Spleen (tissue), 11 donors: ENCODE data around the gene B4GALNT4. TPM values are rescaled to one million over a fixed set of nuclear protein-coding genes. Genes with fewer than 3 reads are reported as not detected.

Source experiments
- DNase-seq: peaks from one replicate; pipeline ENCODE4 v3.0.0-alpha.2; 2020
- H3K27ac ChIP-seq, 8 donors: fragments of 200-600 bp; sonication (generic) in 7 of 8; 1 replicate in 4 of 8; 2 replicates in 4 of 8; pipeline versions ENCODE4 v1.5.0 to v1.8.0; 2016 to 2021; ENCODE audit warnings: inconsistent platforms in 4 of 8, mild to moderate bottlenecking in 4 of 8, moderate library complexity in 1 of 8
- H3K27me3 ChIP-seq, 7 donors: fragments of 200-600 bp; sonication (generic) in 6 of 7; replicated peaks in 1 of 7; 1 replicate in 4 of 7; 2 replicates in 3 of 7; pipeline versions ENCODE4 v1.5.0 to v1.8.0; 2016 to 2021; ENCODE audit warnings: inconsistent platforms in 3 of 7, mild to moderate bottlenecking in 1 of 7
- H3K36me3 ChIP-seq, 6 donors: fragments of 200-600 bp; sonication (generic) in 5 of 6; 1 replicate in 4 of 6; 2 replicates in 2 of 6; pipeline versions ENCODE4 v1.5.0 to v1.8.0; 2016 to 2021; ENCODE audit warnings: inconsistent platforms in 2 of 6
- H3K4me1 ChIP-seq, 6 donors: fragments of 200-600 bp; sonication (generic) in 5 of 6; 1 replicate in 3 of 6; 2 replicates in 3 of 6; pipeline versions ENCODE4 v1.5.0 to v1.8.0; 2016 to 2021; ENCODE audit warnings: inconsistent platforms in 3 of 6
- H3K4me3 ChIP-seq, 8 donors: fragments of 200-600 bp; sonication (generic) in 7 of 8; 1 replicate in 4 of 8; 2 replicates in 4 of 8; pipeline versions ENCODE4 v1.5.0 to v1.8.0; 2016 to 2021; ENCODE audit warnings: inconsistent platforms in 4 of 8, mild to moderate bottlenecking in 4 of 8, moderate library complexity in 2 of 8
- H3K9me3 ChIP-seq, 8 donors: fragments of 200-600 bp; sonication (generic) in 7 of 8; 1 replicate in 4 of 8; 2 replicates in 4 of 8; pipeline versions ENCODE4 v1.5.0 to v1.8.0; 2016 to 2021; ENCODE audit warnings: inconsistent platforms in 4 of 8
- CTCF ChIP-seq, 11 experiments: fragments of 200-600 bp in 7 of 11; fragments of 450-650 bp in 4 of 11; sonication (generic) in 4 of 11; IDR thresholded peaks in 8 of 11; conservative IDR thresholded peaks in 3 of 11; 1 replicate in 7 of 11; 2 replicates in 4 of 11; pipeline versions ENCODE4 v1.4.0 to v1.8.0; 2016 to 2021; ENCODE audit warnings: antibody characterized with exemption in 11 of 11, inconsistent platforms in 4 of 11, mild to moderate bottlenecking in 1 of 11
- POLR2A ChIP-seq, 3 donors: fragments of 450-650 bp; IDR thresholded peaks; one replicate each; pipeline ENCODE4 v1.5.1; 2017; ENCODE audit warnings: antibody characterized with exemption in 3 of 3, mild to moderate bottlenecking in 1 of 3
- POLR2AphosphoS5 ChIP-seq, 3 donors: sonication (generic); formaldehyde crosslinking; IDR thresholded peaks; one replicate each; pipeline ENCODE4 v1.5.1; 2017; ENCODE audit warnings: antibody characterized with exemption in 3 of 3
- WGBS, 5 donors: extraction: QIAGEN DNeasy Blood & Tissue Kit in 3 of 5; methylation state at CpG; one replicate each; pipeline versions ENCODE4 v1.1.5 to v1.1.7; 2013 to 2018; 5-methylcytosine and 5-hydroxymethylcytosine counted together
- intact Hi-C: fragments of 100-400 bp; cut with DNase I; formaldehyde crosslinking; loops from one replicate; pipeline ENCODE4 v1.15.0; 2023; ENCODE audit warnings: low total_unique reads
- polyA plus RNA-seq, 3 donors: library from polyadenylated mRNA; stranded (reverse); fragments of 200-250 nt; gene quantifications; one replicate each; pipeline ENCODE4 v1.2.1, GENCODE V29; 2013
- total RNA-seq, 7 donors: library from RNA; depleted of rRNA in 3 of 7; stranded (reverse); fragments of >200 nt in 3 of 7; fragmentation: NEBNext Ultra II Directional in 4 of 7; extraction: Animal tissue kit (Norgen Biotek cat#: 25700) in 4 of 7; gene quantifications; one replicate each; pipeline versions ENCODE4 v1.1.0 to v1.2.1, GENCODE V29; 2016 to 2021
- donor health status: healthy with polysubstance abuse.
- donor health status: DM: no; HTN: no; CAD: no; lungs with moderate emphysema.
- donor health status: DM: no; HTN: no; CAD: no.
- donor health status: Bipolar disorder and iron deficiency.
- donor health status: healthy.
- donor health status: DM: no; HTN: no; CAD: no.
- donor health status: DM: yes; HTN: yes; CAD: no.

B4GALNT4 gene
- total and polyA plus RNA-seq, 10 donors, result 0.17 to 5.2 (median 0.91) TPM; not detected in 2

DNA sequence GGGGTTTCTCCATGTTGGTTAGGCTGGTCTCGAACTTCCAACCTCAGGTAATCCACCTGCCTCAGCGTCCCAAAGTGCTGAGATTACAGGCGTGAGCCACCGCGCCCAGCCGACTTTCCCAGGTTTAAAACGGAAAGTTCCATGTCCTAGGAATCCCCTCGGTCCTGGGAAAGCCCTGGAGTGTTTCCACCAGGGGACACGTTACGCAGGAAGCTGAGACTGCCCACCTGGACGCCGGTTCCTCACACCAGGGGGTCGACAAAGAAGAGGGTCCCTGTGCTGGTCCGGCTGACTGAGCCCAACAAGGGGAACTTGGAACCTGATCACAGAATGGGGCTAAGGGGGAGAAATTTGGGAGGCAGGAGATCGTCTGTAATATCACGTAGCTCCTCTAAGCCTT lies 3.5 kb upstream of the B4GALNT4 start:
- 69 to 85% (median 77%) methylated on average over 15 to 16 of the region's 16 CpGs for WGBS, 5 donors
- Histone ChIP-seq H3K4me1 (peaks cover 6 to 21% (median 13%) of the 10 kb centered on the region in 6 donors), H3K36me3 (no peaks in the 10 kb centered on the region), H3K27me3 (peaks cover 7 to 66% (median 33%) of the 10 kb centered on the region in 7 donors), H3K4me3 (no peak overlapping the region), H3K9me3 (peaks cover 0 to 9% (median 8%) of the 10 kb centered on the region in 8 donors), H3K27ac (no peak overlapping the region)
- peak; percentile 47 for DNase-seq
- intact Hi-C loops, result loop anchor here (10.0 kb wide), 1 partner anchor 111 kb away; no protein-coding TSS in a partner anchor
- no peak for TF ChIP-seq POLR2A (IDR thresholded peaks at IDR 0.05)
- TF ChIP-seq CTCF (IDR thresholded peaks at IDR 0.05 in 8 of 11, conservative IDR thresholded peaks at IDR 0.05 in 3 of 11), result no peak
- TF ChIP-seq POLR2AphosphoS5 (IDR thresholded peaks at IDR 0.05), result no peak

- no peak overlapping the region for H3K4me3 ChIP-seq
- TF ChIP-seq POLR2A (IDR thresholded peaks at IDR 0.05) (no peak), POLR2AphosphoS5 (IDR thresholded peaks at IDR 0.05) (no peak), CTCF (IDR thresholded peaks at IDR 0.05 in 8 of 11, conservative IDR thresholded peaks at IDR 0.05 in 3 of 11) (no peak)
- H3K27me3 ChIP-seq, result peaks cover 7 to 81% (median 42%) of the 10 kb centered on the region in 7 donors
- 29 to 42% (median 34%) methylated on average over 7 of the region's 7 CpGs for WGBS, 5 donors
- H3K4me1 ChIP-seq, result peaks cover 6 to 21% (median 13%) of the 10 kb centered on the region in 6 donors
- no peak for DNase-seq
- intact Hi-C loops, result loop anchor here (10.0 kb wide), 1 partner anchor 113 kb away; no protein-coding TSS in a partner anchor
- no peaks in the 10 kb centered on the region for H3K9me3 ChIP-seq
- no peak overlapping the region for H3K27ac ChIP-seq
- H3K36me3 ChIP-seq, result no peaks in the 10 kb centered on the region
Measured at GRCh38 chr11:367956-368413, 1.3 kb upstream of the B4GALNT4 start.

DNA sequence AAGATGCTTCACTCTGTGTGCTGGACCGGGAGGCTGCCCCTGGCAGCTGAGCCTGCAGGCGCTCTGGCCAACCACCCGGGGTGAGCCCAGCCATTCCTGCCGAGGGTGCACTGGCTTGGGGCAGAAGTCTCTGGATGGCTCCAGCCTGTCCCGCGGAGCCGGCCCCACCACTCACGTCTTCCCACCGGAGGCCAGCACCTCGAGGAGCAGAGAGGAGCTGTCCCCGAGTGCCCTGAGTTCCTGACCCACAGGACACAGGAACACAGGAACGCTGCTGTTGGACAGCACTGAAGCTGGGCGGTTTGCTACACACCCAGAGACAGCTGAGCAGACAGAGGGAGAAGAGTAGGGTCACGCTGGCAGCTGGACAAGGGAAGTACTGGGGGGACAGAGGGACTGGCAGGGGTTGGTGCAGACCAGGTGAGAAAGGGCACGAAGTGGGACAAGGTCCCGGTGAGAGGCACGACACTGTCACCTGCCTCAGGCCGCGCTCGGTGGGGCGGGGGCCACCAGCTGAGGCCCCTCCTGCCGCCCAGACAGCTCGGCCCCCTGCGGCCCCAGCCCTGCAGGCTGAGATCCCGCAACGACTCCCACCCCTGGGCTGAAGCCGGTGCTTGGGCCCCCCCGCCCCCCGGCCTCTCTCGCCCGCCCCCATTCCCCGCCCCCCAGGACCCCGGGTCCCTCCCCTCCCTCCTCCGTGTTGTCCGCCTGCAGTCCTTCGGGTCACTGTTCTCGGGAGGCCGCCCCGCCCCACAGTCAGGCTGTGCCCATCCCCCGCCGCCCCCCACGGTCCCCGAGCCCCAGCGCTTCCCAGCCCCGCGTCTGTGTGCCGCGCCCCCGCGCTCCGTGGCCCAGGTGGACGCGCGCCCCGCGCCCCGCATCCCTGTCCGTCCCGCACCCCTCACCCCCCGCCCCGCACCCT lies 624 bp upstream of the B4GALNT4 start:
- H3K27ac ChIP-seq, result no peak overlapping the region
- no peaks in the 10 kb centered on the region for H3K36me3 ChIP-seq
- intact Hi-C loops, result loop anchor here (10.0 kb wide), 1 partner anchor 114 kb away; no protein-coding TSS in a partner anchor
- WGBS, 5 donors, result 6 to 15% (median 6%) methylated on average over 22 to 60 of the region's 61 CpGs
- H3K27me3 ChIP-seq, result peaks cover 7 to 81% (median 42%) of the 10 kb centered on the region in 7 donors
- H3K9me3 ChIP-seq, result no peaks in the 10 kb centered on the region
- TF ChIP-seq POLR2A (IDR thresholded peaks at IDR 0.05), result no peak
- TF ChIP-seq CTCF (IDR thresholded peaks at IDR 0.05 in 8 of 11, conservative IDR thresholded peaks at IDR 0.05 in 3 of 11), result no peak
- TF ChIP-seq POLR2AphosphoS5 (IDR thresholded peaks at IDR 0.05), result no peak
- DNase-seq, result no peak
- H3K4me3 ChIP-seq, result peak overlapping the region in 3 of 8 donors; percentile 9 to 54 (median 9)
- peaks cover 6 to 21% (median 13%) of the 10 kb centered on the region in 6 donors for H3K4me1 ChIP-seq
